GM12892 (cell line): Measurements from ENCODE around the gene AEBP1.
A peak's percentile ranks its signal among the peaks of the same experiment; 100 is the strongest.

Source experiments
- DNase-seq: peaks from one replicate; pipeline ENCODE4 v3.0.0; 2011; ENCODE audit not compliant: insufficient read length
- FAIRE-seq: peaks from 2 replicates; lab custom pipeline; 2011; peaks lifted over from hg19 to GRCh38; lab: Jason Lieb, UNC
- POLR2A ChIP-seq: IDR thresholded peaks from 2 replicates; pipeline ENCODE4 v1.6.1; 2011; ENCODE audit warnings: low read depth, low read length, control low read depth
- POLR2AphosphoS5 ChIP-seq: IDR thresholded peaks from 2 replicates; pipeline ENCODE4 v1.6.1; 2011; ENCODE audit warnings: low read depth, low read length, control low read depth
- TAF1 ChIP-seq: IDR thresholded peaks from 2 replicates; pipeline ENCODE4 v1.6.1; 2011; ENCODE audit warnings: low read depth, mild to moderate bottlenecking, control low read depth, low read length, borderline replicate concordance

AEBP1 gene

DNA sequence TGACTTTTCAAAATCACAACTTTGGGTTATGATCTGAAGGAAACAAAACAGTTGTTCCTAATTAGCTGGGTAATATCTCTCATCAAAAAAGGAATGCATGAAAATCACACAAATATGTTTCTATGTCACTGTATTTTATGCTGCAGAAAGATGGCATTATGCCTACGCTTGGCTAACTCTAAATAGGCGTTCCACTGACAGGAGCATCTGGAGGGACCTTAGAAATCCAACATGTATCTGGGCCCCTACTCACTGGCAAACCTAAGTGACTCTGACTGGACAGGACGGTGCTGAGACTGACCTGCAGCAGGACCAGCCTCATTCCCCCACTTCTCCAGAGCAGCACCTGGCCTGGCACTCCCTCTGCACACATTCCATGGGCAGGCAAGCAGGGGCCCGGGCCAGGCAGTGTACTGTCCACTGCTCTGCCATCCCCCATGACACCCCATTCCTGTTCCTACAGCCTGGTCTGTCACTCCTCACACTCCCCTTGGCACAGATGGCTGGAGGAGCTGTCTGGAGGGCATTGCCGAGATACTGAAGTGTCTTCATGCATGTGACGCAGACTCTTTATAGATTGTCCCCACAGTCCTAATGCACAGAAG is 39.6 kb downstream of the AEBP1 start:
- DNase-seq (no peak), FAIRE-seq (no peak)
- TF ChIP-seq POLR2AphosphoS5 (no peak), POLR2A (no peak), TAF1 (no peak)

DNA sequence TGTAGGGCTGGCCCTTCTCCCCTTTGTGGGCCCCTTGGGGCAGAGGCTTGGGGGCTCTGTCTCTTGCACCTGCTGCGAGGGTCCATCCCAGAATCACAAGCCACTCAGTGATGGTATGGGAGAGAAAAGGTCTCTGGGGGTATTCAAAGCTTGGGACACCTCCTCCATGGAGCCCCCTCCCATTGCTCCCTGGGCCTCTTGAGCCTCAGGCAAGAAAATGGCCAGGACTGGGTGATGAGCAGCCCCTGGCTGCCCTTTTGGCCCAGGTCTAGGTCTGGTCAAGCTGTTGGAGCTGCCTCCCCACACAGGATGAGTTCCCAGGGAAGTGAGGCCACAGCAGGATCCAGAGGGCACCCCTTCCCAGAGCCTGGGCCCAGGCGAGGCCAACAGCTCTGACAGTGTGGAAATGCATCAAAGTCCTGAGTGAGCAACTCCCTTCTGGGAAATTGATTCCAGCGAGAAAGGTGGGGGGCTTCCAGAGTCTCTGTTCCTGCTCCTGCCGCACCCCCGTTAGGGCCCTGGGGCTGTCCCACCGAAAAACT is 40.4 kb downstream of the AEBP1 start:
- DNase-seq (no peak), FAIRE-seq (no peak)
- TF ChIP-seq POLR2AphosphoS5 (no peak), POLR2A (no peak), TAF1 (no peak)

DNA sequence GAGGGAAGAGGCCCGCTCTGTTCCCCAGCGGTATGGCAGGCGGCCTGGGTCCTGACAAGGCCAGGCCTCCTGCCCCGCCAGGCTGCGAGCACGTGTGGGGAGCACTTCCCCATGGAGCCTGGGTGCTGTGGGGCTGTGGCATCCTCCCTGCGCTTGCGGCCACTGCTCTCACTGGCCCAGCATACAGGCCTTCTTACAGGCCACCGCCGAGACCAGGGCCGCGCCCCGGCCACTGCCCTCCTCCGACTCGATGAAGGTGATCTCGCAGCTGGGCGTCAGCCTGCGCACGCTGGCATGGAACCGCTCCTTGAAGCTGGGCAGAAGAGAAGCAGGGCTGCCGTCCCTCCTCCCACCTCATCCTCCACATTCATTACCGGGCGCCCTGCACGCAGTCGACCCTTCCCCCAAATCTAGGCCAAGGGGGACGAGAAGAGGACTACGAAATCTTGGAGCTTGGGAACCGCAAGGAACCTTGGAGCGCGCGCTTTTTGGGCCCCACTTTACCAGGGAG is 40.9 kb downstream of the AEBP1 start:
- FAIRE-seq (no peak), DNase-seq (no peak)
- TF ChIP-seq POLR2AphosphoS5 = no peak
- TF ChIP-seq TAF1 = no peak
- no peak for TF ChIP-seq POLR2A

DNA sequence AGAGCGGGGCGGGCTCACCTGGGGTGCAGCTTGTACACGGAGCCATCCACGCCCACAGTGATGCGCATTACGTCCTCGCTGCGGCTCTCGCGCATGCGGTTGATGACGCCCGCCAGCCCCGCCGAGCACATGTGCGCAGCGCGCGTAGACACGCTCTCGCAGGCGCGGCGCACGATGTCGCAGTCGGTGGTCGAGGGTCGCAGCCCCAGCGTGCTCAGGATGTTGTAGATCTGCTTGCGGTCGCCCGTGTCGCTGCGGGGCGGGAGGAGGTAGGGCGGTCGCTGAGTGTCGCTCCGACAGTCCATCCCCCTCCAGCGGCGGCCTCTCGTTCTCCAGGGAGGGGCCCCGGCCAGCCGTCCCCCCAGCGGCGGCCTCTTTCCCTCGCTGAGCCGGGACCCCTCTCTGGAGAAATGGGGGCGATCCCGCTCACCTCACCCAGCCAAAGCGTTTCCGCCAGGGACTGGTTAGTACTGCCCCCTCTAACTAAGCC is 41.4 kb downstream of the AEBP1 start:
- DNase-seq (no peak), FAIRE-seq (no peak)

DNA sequence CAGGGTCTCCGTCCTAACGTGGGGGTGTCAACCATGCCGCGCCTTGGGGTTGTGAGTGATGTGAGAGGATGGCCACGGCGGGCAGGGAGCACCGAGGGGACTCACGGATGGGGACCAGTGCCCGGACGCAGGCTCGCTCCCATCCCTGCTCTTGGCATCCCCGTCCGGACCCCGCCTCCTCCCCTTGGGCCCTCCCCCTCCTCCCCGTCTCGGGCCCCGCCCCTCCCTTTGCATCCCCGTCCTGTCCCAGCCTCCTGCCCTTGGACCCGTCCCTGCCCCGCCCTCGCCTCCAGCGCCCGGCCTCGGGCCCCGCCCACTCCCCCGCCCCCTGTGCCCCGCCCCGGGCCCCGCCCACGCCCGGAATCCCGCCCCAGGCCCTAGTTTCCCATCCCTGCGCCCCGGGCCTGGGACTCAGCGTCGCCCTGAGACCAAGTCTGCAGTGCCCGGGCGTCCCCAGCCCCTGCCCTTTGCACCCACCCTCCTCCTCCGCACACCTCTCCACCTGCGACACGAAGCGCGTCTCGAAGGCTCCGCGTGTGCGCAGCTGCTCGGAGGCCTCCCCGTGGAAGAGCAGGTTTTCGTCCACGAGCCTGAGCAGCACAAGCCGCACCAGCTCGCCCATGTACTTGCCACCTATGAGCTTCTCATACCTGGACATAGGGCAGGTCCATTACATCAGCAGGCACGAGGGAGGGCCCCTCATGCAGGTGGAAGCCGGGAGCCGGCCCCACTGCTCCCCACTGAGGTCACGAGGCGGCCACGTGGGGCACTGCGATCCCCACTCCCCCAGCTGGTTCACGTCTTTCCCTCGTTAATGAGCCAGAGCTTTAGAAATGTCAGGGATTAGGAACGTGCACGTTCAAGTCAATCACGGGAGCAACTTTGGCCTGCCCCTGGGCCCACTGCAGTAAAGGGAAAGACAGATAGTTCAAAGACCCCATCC is 42.1 kb downstream of the AEBP1 start:
- FAIRE-seq (no peak), DNase-seq (peak; percentile 74)
- TF ChIP-seq TAF1 (no peak), POLR2AphosphoS5 (no peak), POLR2A (no peak)

More for the DNA sequence above, 41.4 kb downstream of the AEBP1 start:
- TF ChIP-seq POLR2AphosphoS5 = no peak
- no peak for TF ChIP-seq POLR2A

DNA sequence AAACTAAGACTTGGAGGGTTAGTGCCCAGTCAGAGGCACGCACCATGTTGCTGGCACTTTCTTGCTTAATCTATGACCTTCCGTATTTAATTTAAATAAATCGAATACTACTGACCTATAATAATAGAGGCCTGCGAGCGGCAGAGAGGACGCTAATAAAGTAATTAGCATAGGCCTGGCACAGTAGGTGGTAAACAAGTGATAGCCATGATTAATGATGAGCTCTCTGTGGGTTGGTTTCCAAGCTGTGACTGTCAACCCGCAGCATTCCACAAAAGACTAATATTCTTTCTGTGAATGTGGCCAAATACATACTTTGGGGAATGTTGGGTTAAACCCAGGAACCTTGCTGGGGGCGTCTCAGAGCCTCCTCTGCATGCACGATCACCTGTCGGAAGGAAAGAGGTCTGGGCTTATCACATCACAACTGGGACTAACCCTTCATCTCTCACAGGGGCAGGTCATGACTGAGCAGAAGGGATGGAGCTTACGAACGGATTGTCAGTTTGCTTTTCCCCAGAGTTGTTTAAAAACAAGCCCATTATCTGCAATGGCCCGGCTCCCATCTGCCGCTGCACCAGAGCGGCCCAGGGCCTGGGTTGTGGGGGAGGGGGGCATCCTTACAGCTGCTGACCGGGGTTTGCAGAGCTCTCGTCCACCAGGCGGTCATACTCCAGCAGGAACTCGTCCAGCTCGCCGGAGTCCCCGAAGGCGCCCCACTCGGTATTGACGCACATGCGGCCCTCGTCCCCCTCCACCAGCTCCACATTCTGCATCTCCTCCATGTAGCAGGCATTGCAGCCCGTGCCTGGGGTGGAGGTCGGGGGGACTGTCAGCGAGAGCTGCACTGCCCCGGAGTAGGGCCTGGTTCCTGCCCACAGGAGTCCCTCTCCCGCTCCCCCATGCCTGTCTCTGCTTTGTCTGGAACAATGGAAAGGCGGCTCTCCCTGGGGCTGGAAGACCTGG is 43.2 kb downstream of the AEBP1 start:
- TF ChIP-seq TAF1 (no peak), POLR2A (no peak), POLR2AphosphoS5 (no peak)
- no peak for FAIRE-seq
- DNase-seq = no peak

DNA sequence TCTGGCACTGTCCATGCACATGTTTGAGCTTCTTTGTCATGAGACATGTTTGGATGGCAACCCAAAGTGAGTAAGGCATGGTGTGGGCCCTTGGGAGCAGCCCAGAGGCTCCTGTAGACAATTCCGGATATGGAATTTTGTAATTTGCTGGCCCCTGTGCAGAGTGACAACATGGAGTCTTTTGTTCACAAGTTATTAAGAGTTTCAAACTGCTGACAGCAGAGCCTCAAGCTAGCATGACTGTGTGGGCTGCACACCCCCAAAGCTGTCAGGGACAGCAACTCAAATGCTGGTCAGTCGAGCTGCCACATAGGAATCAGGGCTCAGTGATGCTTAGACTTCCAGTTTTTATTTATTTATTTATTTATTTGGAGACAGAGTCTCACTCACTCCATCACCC is 44.0 kb downstream of the AEBP1 start:
- FAIRE-seq = no peak
- TF ChIP-seq POLR2AphosphoS5 (no peak), TAF1 (no peak), POLR2A (no peak)
- DNase-seq = no peak

DNA sequence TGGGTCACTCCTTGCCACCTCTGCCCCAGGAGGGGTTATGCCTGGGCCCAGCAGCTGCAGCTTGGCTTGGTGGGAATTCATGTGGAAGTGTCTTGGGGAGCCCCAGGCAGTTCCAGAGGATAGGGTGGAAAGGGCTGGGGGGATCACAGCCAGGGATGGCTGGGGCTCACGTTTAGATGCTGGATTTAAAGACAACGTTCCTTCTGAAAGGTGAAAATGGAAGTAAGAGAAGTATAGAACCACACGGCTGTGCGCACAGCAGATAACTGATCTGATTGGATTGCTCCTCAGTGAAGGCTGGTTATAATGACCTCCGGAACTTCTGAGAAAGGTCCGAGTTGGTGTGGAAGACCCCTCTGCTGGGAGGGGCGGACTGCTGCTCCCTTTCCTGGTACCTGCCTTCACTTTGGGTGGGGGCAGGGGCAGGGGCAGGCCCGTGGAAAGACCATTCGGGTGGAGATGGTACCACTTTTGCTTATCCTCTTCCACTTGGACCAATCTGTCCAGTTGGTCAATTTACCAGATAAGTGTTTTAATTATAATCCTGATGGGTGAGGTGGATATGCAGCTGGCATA is 44.9 kb downstream of the AEBP1 start:
- no peak for TF ChIP-seq POLR2AphosphoS5
- TF ChIP-seq TAF1 = no peak
- TF ChIP-seq POLR2A = no peak
- DNase-seq = no peak
- FAIRE-seq = no peak

DNA sequence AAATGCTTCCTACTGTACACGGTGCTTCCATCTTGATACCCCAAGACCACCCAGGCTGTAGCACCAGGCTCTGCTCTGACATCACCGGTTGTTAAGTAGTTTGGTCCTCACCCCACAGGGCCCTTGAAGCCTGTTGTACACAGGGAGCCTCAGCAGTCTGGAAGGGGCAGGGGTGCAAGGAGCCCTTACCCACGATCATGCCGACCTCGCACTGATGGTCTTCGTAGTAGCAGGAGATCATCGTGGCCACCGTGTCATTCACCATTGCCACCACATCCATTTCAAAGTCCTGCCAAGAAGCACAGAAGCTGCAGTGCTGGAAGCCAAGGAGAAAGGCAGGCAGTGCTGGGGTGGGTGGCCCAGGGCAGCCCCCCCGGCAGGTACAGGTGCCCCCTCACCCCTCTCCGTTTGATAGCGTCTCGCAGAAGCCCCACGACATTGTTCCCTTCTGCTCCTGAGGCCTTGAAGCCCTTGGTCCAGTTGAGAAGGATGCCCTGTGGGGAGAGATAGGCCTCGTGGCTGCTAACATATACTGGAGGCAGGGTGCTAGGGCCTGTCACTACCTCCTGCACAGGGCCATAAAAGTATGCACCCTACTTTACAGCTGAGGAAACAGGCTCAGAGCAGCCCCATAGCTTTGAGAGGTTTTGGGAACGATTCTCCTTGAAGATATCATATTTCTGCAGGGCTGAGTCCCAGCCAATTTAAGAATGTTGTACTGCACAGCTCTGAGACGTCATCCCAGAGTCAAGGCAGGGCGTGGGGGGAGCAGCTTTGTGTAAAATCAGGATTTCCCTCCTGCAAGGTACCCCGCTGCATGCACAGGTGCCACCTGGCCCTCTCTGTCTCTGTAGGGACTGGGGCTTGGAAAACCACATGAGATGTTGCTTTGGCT is 45.7 kb downstream of the AEBP1 start:
- DNase-seq (no peak), FAIRE-seq (peak; percentile 5)

More for the DNA sequence above, 45.7 kb downstream of the AEBP1 start:
- no peak for TF ChIP-seq TAF1
- no peak for TF ChIP-seq POLR2AphosphoS5
- TF ChIP-seq POLR2A = no peak
